KMS-11 (cell line): ENCODE data around the gene FKBP11.
"Not testable (repeated sequence)": the region's sequence is repeated elsewhere in the genome, so short reads cannot be mapped to it uniquely, and the experiment has no call there.

Experiments used
- H2AFZ ChIP-seq: fragments of 200-600 bp; sonication (generic); 2 replicates; pipeline ENCODE4 v1.6.1; 2016; ENCODE audit warnings: antibody characterized with exemption, mixed run types, low read depth
- H3K27ac ChIP-seq: fragments of 200-600 bp; sonication (generic); 2 replicates; pipeline ENCODE4 v1.6.1; 2016; ENCODE audit warnings: mild to moderate bottlenecking, mixed run types
- H3K27me3 ChIP-seq: fragments of 200-600 bp; sonication (generic); 2 replicates; pipeline ENCODE4 v1.6.1; 2017; ENCODE audit warnings: mild to moderate bottlenecking, low read depth, mixed run types, moderate library complexity; ENCODE audit not compliant: insufficient read depth
- H3K36me3 ChIP-seq: fragments of 200-600 bp; sonication (generic); 2 replicates; pipeline ENCODE4 v1.6.1; 2017; ENCODE audit warnings: mild to moderate bottlenecking, mixed run types; ENCODE audit not compliant: insufficient read depth
- H3K4me1 ChIP-seq: fragments of 200-600 bp; sonication (generic); 2 replicates; pipeline ENCODE4 v1.6.1; 2016; ENCODE audit warnings: mild to moderate bottlenecking, low read depth, mixed run types; ENCODE audit not compliant: poor library complexity, severe bottlenecking
- H3K4me2 ChIP-seq: fragments of 200-600 bp; sonication (generic); 2 replicates; pipeline ENCODE4 v1.7.0; 2016; ENCODE audit warnings: mild to moderate bottlenecking, mixed run types
- H3K4me3 ChIP-seq: fragments of 200-600 bp; sonication (generic); IDR thresholded peaks from 2 replicates; pipeline ENCODE4 v1.6.1; 2017; ENCODE audit warnings: low read depth, low read length, mixed read lengths; ENCODE audit not compliant: insufficient read depth
- H3K79me2 ChIP-seq: fragments of 200-600 bp; sonication (generic); 2 replicates; pipeline ENCODE4 v1.6.1; 2016; ENCODE audit warnings: low read depth, mixed run types; ENCODE audit not compliant: insufficient read depth
- H3K9ac ChIP-seq: fragments of 200-600 bp; sonication (generic); 2 replicates; pipeline ENCODE4 v1.6.1; 2016; ENCODE audit warnings: mild to moderate bottlenecking, mixed run types
- H4K20me1 ChIP-seq: fragments of 200-600 bp; sonication (generic); 2 replicates; pipeline ENCODE4 v1.6.1; 2016; ENCODE audit warnings: mild to moderate bottlenecking, mixed run types; ENCODE audit not compliant: insufficient read depth
- TF ChIP-seq, protein P1 (sequence below): fragments of 200-600 bp; sonication (generic); conservative IDR thresholded peaks from 2 replicates; pipeline ENCODE4 v1.6.1; 2017; ENCODE audit warnings: low read depth, mild to moderate bottlenecking, antibody characterized with exemption, low read length, moderate library complexity, mixed read lengths

Gene FKBP11

DNA sequence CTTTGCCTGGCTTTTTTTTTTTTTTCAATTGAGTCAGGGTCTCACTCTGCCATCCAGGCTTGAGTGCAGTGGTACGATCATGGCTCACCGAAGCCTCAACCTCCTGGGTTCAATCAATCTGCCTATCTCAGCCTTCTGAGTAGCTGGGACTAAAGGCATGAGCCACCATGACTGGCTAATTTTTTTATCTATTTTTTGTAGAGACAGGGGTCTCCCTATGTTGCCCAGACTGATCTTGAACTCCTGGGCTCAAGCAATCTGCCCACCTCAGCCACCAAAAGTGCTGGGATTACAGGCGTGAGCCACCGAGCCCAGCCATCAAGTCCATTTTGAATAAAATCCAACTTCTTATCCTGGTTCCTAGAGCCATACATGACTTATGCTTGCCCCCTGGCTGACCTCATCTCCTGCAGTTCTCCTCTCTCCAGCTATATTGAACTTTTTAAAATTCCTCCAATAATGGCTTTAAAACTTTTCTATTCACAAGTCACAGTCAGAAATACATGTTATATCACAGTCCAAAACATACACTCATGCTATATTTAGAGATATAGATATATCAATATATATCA lies 49.3 kb downstream of the FKBP11 start:
- Histone ChIP-seq H3K9ac (no peak overlapping the region), H3K4me3 (no peak overlapping the region), H3K4me1 (no peaks in the 10 kb centered on the region), H3K79me2 (no peaks in the 10 kb centered on the region), H3K27me3 (no peaks in the 10 kb centered on the region), H2AFZ (no peak overlapping the region), H3K36me3 (no peaks in the 10 kb centered on the region), H3K27ac (no peak overlapping the region), H4K20me1 (no peaks in the 10 kb centered on the region), H3K4me2 (no peak overlapping the region)
- TF ChIP-seq, protein P1, sequence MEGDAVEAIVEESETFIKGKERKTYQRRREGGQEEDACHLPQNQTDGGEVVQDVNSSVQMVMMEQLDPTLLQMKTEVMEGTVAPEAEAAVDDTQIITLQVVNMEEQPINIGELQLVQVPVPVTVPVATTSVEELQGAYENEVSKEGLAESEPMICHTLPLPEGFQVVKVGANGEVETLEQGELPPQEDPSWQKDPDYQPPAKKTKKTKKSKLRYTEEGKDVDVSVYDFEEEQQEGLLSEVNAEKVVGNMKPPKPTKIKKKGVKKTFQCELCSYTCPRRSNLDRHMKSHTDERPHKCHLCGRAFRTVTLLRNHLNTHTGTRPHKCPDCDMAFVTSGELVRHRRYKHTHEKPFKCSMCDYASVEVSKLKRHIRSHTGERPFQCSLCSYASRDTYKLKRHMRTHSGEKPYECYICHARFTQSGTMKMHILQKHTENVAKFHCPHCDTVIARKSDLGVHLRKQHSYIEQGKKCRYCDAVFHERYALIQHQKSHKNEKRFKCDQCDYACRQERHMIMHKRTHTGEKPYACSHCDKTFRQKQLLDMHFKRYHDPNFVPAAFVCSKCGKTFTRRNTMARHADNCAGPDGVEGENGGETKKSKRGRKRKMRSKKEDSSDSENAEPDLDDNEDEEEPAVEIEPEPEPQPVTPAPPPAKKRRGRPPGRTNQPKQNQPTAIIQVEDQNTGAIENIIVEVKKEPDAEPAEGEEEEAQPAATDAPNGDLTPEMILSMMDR, result no peak

DNA sequence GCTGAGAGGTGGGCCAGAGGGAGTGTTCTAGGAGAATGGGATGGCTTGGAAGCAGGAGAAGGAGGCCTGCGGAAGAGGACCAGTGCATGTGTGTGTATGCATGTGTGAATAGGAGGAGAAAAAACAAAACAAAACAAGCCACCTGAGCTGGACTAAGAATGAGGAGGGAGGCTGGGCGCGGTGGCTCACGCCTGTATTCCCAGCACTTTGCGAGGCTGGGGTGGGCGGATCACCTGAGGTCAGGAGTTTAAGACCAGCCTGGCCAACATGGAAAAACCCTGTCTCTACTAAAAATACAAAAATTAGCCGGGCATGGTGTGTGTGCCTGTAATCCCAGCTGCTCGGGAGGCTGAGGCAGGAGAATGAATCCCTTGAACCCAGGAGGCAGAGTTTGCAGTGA lies 51.8 kb downstream of the FKBP11 start:
- not testable (repeated sequence) for H3K27ac ChIP-seq, H2AFZ ChIP-seq

DNA sequence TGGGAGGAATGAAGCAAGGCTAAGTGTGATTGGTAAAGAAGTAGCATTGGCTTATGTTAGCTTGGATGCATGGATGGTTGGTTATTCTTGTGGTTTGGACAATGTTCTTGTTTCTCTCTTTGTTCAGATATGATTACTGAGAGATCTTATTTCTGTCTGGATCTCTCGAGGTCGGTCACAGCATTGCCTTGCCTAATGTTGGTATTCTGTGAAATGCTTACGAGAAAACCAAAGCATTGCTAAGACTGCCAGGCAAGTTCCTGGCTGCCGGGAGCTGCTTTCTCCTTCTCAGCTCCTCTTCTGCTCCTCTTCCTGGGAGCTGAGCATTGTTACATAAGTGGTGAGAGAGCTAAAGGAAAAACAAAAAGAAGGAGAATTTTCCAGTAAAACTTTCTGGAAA lies 52.2 kb downstream of the FKBP11 start:
- H2AFZ ChIP-seq, result no peak overlapping the region
- TF ChIP-seq, protein P1, result no peak

More for the DNA sequence above, 51.8 kb downstream of the FKBP11 start:
- H3K4me1 ChIP-seq, H3K4me3 ChIP-seq, H3K36me3 ChIP-seq, H3K9ac ChIP-seq, H3K27me3 ChIP-seq, H4K20me1 ChIP-seq, H3K79me2 ChIP-seq, H3K4me2 ChIP-seq: not testable (repeated sequence)

More for the DNA sequence above, 52.2 kb downstream of the FKBP11 start:
- Histone ChIP-seq H3K4me1 (no peaks in the 10 kb centered on the region), H3K9ac (no peak overlapping the region), H4K20me1 (no peaks in the 10 kb centered on the region), H3K4me2 (no peak overlapping the region), H3K79me2 (no peaks in the 10 kb centered on the region), H3K36me3 (no peaks in the 10 kb centered on the region), H3K27me3 (no peaks in the 10 kb centered on the region), H3K4me3 (no peak overlapping the region), H3K27ac (no peak overlapping the region)
